A549 (cell line): ENCODE data around the gene PFN3. TPM values are rescaled to one million over a fixed set of nuclear protein-coding genes. Genes with fewer than 3 reads are reported as not detected.

ENCODE experiments used
- ATAC-seq, 2 experiments: fragments of 200-7000 bp in 1 of 2; fragments of >200 bp in 1 of 2; cut with Nextera tagmentation in 1 of 2; cut with Tn5 transposase in 1 of 2; 3 replicates each; pipeline versions ENCODE4 v1.8.0 to v1.9.1; 2018 to 2020; ENCODE audit warnings: mild to moderate bottlenecking in 1 of 2, moderate library complexity in 1 of 2
- CTCF ChIA-PET: fragments of 300-600 bp; sonication (Branson Sonifier 250); formaldehyde crosslinking; extraction: SDS; loops from one replicate; lab custom pipeline; 2021; ENCODE audit warnings: antibody characterized with exemption, inconsistent platforms; lab: Yijun Ruan, JAX
- POLR2A ChIA-PET: fragments of 350-600 bp; formaldehyde crosslinking; extraction: SDS; loops from one replicate; lab custom pipeline; 2021; ENCODE audit warnings: antibody characterized with exemption, inconsistent platforms; lab: Yijun Ruan, JAX
- DNase-seq, 2 experiments: peaks; one replicate each; pipeline versions ENCODE4 v3.0.0 to v3.0.0-alpha.2; 2011 to 2016; ENCODE audit warnings: low read depth in 1 of 2, low spot score in 1 of 2
- FAIRE-seq: peaks from 2 replicates; lab custom pipeline; 2011; peaks lifted over from hg19 to GRCh38; lab: Jason Lieb, UNC
- H3K27ac ChIP-seq, 2 experiments: fragments of >200 bp; sonication (Bioruptor Twin); formaldehyde crosslinking; 3 replicates each; pipeline ENCODE4 v1.5.1; 2016 to 2017
- H3K4me1 ChIP-seq: fragments of >200 bp; sonication (Bioruptor Twin); formaldehyde crosslinking; 3 replicates; pipeline ENCODE4 v1.6.1; 2016
- H3K4me2 ChIP-seq: fragments of >200 bp; sonication (Bioruptor Twin); formaldehyde crosslinking; 3 replicates; pipeline ENCODE4 v1.6.1; 2016
- H3K4me3 ChIP-seq: fragments of >200 bp; sonication (Bioruptor Twin); formaldehyde crosslinking; 3 replicates; pipeline ENCODE4 v1.5.1; 2016
- H3K9me3 ChIP-seq: fragments of >200 bp; sonication (Bioruptor Twin); formaldehyde crosslinking; 3 replicates; pipeline ENCODE4 v1.6.1; 2016
- CBX2 ChIP-seq: fragments of 200-600 bp; sonication (generic); IDR thresholded peaks from 2 replicates; pipeline ENCODE4 v1.6.1; 2016; ENCODE audit warnings: low read depth, mild to moderate bottlenecking, borderline replicate concordance
- CHD2 ChIP-seq: fragments of 150-350 bp; IDR thresholded peaks from 2 replicates; pipeline ENCODE4 v1.6.1; 2014; ENCODE audit warnings: low read length; ENCODE audit not compliant: partially characterized antibody
- E2F6 ChIP-seq: IDR thresholded peaks from 2 replicates; pipeline ENCODE4 v1.6.1; 2012; ENCODE audit warnings: low read depth, borderline replicate concordance
- EHF ChIP-seq: fragments of 250-450 bp; sonication (Bioruptor Pico); IDR thresholded peaks from 2 replicates; pipeline ENCODE4 v1.5.0; 2020; ENCODE audit warnings: mild to moderate bottlenecking
- EHMT2 ChIP-seq: fragments of 200-600 bp; sonication (generic); IDR thresholded peaks from 2 replicates; pipeline ENCODE4 v1.6.1; 2016; ENCODE audit warnings: antibody characterized with exemption, low read depth, mild to moderate bottlenecking, moderate library complexity
- EP300 ChIP-seq, 2 experiments: fragments of >200 bp; sonication (Bioruptor Twin); formaldehyde crosslinking; IDR thresholded peaks; 2 replicates in 1 of 2; 3 replicates in 1 of 2; pipeline ENCODE4 v1.6.1; 2016 to 2017
- ESRRA ChIP-seq: fragments of 150-350 bp; IDR thresholded peaks from 2 replicates; pipeline ENCODE4 v1.6.1; 2014; ENCODE audit warnings: mild to moderate bottlenecking, low read length, borderline replicate concordance
- FOSL2 ChIP-seq, 2 experiments: fragments of 450-650 bp in 1 of 2; fragments of >200 bp in 1 of 2; sonication (Bioruptor Twin) in 1 of 2; formaldehyde crosslinking; IDR thresholded peaks; 2 replicates each; pipeline versions ENCODE4 v1.5.0 to v1.6.1; 2016 to 2020; ENCODE audit warnings: mild to moderate bottlenecking in 1 of 2, moderate library complexity in 1 of 2
- HOXB13 ChIP-seq: fragments of 250-450 bp; sonication (Bioruptor Pico); IDR thresholded peaks from 2 replicates; pipeline ENCODE4 v1.5.0; 2020; ENCODE audit warnings: low read depth, mild to moderate bottlenecking, moderate library complexity
- MAX ChIP-seq: IDR thresholded peaks from 2 replicates; pipeline ENCODE4 v1.6.1; 2012
- MYC ChIP-seq: IDR thresholded peaks from 2 replicates; pipeline ENCODE4 v1.6.1; 2012; ENCODE audit warnings: mild to moderate bottlenecking, inconsistent platforms, low read length, improper control_type of control experiment, borderline replicate concordance
- NR3C1 ChIP-seq: fragments of >200 bp; sonication (Bioruptor Twin); formaldehyde crosslinking; IDR thresholded peaks from 3 replicates; pipeline ENCODE4 v1.6.1; 2017
- PBX3 ChIP-seq: IDR thresholded peaks from 2 replicates; pipeline ENCODE4 v1.6.1; 2012
- POLR2A ChIP-seq: IDR thresholded peaks from 2 replicates; pipeline ENCODE4 v1.6.1; 2012; ENCODE audit warnings: mild to moderate bottlenecking, low read length
- POLR2AphosphoS2 ChIP-seq: conservative IDR thresholded peaks from 2 replicates; pipeline ENCODE4 v1.6.1; 2012; ENCODE audit warnings: low read length, improper control_type of control experiment, inconsistent platforms
- RAD21 ChIP-seq, 2 experiments: fragments of >200 bp in 1 of 2; sonication (Bioruptor Twin) in 1 of 2; formaldehyde crosslinking in 1 of 2; IDR thresholded peaks in 1 of 2; conservative IDR thresholded peaks in 1 of 2; 2 replicates in 1 of 2; 3 replicates in 1 of 2; pipeline ENCODE4 v1.6.1; 2012 to 2018; ENCODE audit warnings: inconsistent platforms in 1 of 2
- RNF2 ChIP-seq: fragments of 200-600 bp; sonication (generic); IDR thresholded peaks from 2 replicates; pipeline ENCODE4 v1.6.1; 2016; ENCODE audit warnings: low read depth, mild to moderate bottlenecking, antibody characterized with exemption, moderate library complexity, borderline replicate concordance
- SMC3 ChIP-seq: fragments of >200 bp; sonication (Bioruptor Twin); formaldehyde crosslinking; IDR thresholded peaks from 3 replicates; pipeline ENCODE4 v1.6.1; 2018; ENCODE audit warnings: inconsistent platforms
- SREBF2 ChIP-seq: fragments of 450-650 bp; IDR thresholded peaks from 2 replicates; pipeline ENCODE4 v1.6.1; 2014; ENCODE audit warnings: mild to moderate bottlenecking, moderate library complexity
- ZNF302 ChIP-seq: fragments of 250-450 bp; sonication (Bioruptor Pico); IDR thresholded peaks from 2 replicates; pipeline ENCODE4 v1.9.0; 2021; ENCODE audit warnings: inconsistent platforms, mild to moderate bottlenecking, moderate library complexity
- WGBS: methylation state at CpG from one replicate; pipeline ENCODE4 v1.1.6; 2017; ENCODE audit errors: missing lambda C conversion rate; 5-methylcytosine and 5-hydroxymethylcytosine counted together
- polyA plus RNA-seq, 4 experiments: library from polyadenylated mRNA; depleted of rRNA in 3 of 4; stranded (reverse); fragments of >200 nt; fragmentation: RNase III in 1 of 4; extraction: RNeasy Plus Mini Kit Qiagen cat#74134 plus additional on column Dnase treatment in 1 of 4; gene quantifications; 2 replicates in 3 of 4; 3 replicates in 1 of 4; pipeline ENCODE4 v1.2.3, GENCODE V29; 2011 to 2017
- TF ChIP-seq, protein P1 (sequence below): fragments of 250-450 bp; sonication (Bioruptor Pico); IDR thresholded peaks from 2 replicates; pipeline ENCODE4 v1.5.0; 2020; ENCODE audit warnings: low read depth, mild to moderate bottlenecking, moderate library complexity
- TF ChIP-seq, protein P2 (sequence below): fragments of >200 bp; sonication (Bioruptor Twin); formaldehyde crosslinking; IDR thresholded peaks from 2 replicates; pipeline ENCODE4 v1.6.1; 2016
- TF ChIP-seq, protein P3 (sequence below): fragments of >200 bp; sonication (Bioruptor Twin); formaldehyde crosslinking; IDR thresholded peaks from 3 replicates; pipeline ENCODE4 v1.5.1; 2016
- TF ChIP-seq, protein P4 (sequence below): fragments of 200-600 bp; sonication (generic); IDR thresholded peaks from 2 replicates; pipeline ENCODE4 v1.6.1; 2016; ENCODE audit warnings: antibody characterized with exemption, mild to moderate bottlenecking, moderate library complexity

Gene PFN3
- polyA plus RNA-seq, 2 of the 4 experiments (the other 2 are of a cell fraction) = not detected

- TF ChIP-seq, protein P1, sequence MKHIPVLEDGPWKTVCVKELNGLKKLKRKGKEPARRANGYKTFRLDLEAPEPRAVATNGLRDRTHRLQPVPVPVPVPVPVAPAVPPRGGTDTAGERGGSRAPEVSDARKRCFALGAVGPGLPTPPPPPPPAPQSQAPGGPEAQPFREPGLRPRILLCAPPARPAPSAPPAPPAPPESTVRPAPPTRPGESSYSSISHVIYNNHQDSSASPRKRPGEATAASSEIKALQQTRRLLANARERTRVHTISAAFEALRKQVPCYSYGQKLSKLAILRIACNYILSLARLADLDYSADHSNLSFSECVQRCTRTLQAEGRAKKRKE (CRISPR knock-in tag) = no peak
- TF ChIP-seq FOSL2 (IDR thresholded peaks at IDR 0.05) (no peak), FOSL2 (CRISPR knock-in tag; IDR thresholded peaks at IDR 0.05) (no peak), EP300 (IDR thresholded peaks at IDR 0.05) (no peak), ESRRA (no peak), SREBF2 (no peak), EHMT2 (no peak)
- TF ChIP-seq, all 56 proteins: peak for 5
Observed at GRCh38 chr5:177363565-177363964, 36.9 kb downstream of the PFN3 start (continued).

DNA sequence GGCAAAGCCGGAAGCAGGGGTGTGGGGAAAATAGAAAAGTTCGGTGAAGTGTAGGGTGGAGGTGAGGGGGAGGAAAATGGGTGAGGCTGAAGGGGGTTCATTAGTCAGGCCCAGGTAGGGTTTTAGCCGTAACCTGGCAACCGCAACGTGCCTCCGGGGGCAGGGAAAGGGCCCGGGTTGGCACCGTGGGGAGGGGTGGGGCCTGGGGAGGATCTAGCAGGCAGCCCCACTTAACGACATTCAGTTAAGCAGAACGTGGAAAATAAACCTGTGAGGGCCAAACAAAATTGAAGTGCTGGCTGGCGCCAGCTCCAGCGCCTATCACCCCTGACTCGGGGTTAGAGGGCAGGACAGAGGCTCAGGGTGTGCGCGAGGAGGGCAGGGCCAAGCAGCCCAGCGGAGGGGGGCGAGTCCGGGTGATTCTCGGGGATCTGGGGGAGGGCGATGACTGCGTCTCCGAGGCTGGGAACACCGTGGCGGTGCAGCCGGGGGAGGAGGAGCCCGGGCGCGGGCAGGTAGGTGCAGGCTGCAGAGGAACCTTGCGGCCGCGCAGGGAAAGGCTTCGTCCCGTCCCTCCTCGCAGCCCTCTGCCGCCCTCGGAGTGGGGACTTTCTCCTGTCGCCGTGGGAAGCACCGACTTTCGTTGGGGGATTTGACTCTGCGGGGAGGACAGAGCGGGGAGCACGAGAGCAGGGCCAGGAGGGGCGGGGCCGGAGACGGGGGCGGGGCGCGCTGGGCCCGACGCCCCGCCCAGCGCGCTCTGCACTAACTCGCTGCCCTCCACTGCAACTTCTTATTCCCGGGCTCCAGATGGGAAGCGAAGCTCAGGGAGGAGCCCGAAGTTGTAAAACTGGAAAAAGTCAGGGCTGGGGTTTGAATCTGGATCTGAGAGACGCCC, 37.6 kb downstream of the PFN3 start:
- Histone ChIP-seq H3K4me3 (peak overlapping the region; percentile 54), H3K4me1 (peaks cover 3% of the 10 kb centered on the region; the same call in 1 of the 3 replicates), H3K27ac (peak overlapping the region; percentile 54 to 83; a peak in 5 of 6 replicates), H3K9me3 (no peaks in the 10 kb centered on the region), H3K4me2 (peak overlapping the region; percentile 82)
- POLR2A ChIA-PET = interaction anchor here (2.1 to 2.4 kb wide), 2 partner anchors 11 kb away, joined by 6 to 8 read pairs; partner anchors contain the start of gene LMAN2
- no peak for TF ChIP-seq ESRRA
- 0 out of 2 replicates have a peak, but pooled peaks have one; percentile 25 for TF ChIP-seq E2F6
- no peak for TF ChIP-seq MYC
- no peak for TF ChIP-seq POLR2AphosphoS2
- no peak for TF ChIP-seq CHD2
- TF ChIP-seq HOXB13 (CRISPR knock-in tag) = no peak
- TF ChIP-seq ZNF302 (CRISPR knock-in tag) = no peak
- TF ChIP-seq RNF2 = no peak
- no peak for TF ChIP-seq POLR2A
- TF ChIP-seq, protein P2, sequence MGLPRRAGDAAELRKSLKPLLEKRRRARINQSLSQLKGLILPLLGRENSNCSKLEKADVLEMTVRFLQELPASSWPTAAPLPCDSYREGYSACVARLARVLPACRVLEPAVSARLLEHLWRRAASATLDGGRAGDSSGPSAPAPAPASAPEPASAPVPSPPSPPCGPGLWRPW = no peak
- peak; percentile 3; the same call in 1 of the 2 replicates for TF ChIP-seq MAX
- TF ChIP-seq PBX3 = no peak
- 25% methylated on average over 26 of the region's 59 CpGs for WGBS
- no peak for FAIRE-seq
- DNase-seq = peak; percentile 47 to 79
- CTCF ChIA-PET = interaction anchor here (0.7 to 33.9 kb wide), 10 partner anchors 7 to 249 kb away, joined by 3 to 1107 read pairs (median 6); partner anchors contain the start of genes F12, LMAN2, PFN3 and SLC34A1
- peak; percentile 76 to 87 for ATAC-seq

DNA sequence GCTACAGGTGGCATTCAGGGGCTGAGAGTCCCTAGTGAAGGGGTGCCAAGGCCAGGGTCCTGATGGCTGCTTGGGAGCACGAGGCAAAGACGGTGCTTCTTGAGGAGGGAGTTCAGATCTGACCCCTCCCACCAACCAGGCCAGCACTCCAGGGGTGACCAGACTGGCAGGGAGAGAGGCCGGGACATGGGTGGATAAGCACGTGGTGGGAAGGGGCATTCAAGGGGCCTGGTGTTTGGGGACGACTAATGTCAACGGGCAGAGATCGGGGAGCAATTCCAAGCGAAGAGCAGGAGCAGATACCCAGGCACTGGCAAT, 38.2 kb downstream of the PFN3 start:
- Histone ChIP-seq H3K4me2 (peak overlapping the region; percentile 82; the same call in 2 of the 3 replicates), H3K9me3 (no peaks in the 10 kb centered on the region), H3K4me3 (no peak overlapping the region), H3K4me1 (peaks cover 3% of the 10 kb centered on the region; the same call in 1 of the 3 replicates), H3K27ac (no peak overlapping the region; a peak in 1 of 6 replicates)
- WGBS = 82% methylated on average over 8 of the region's 8 CpGs
- ATAC-seq = no peak
- FAIRE-seq = no peak
- TF ChIP-seq CBX2 (no peak), RAD21 (conservative IDR thresholded peaks at IDR 0.05 in 1 of 2, IDR thresholded peaks at IDR 0.05 in 1 of 2) (no peak), EHF (CRISPR knock-in tag) (no peak), SMC3 (no peak), NR3C1 (no peak), POLR2AphosphoS2 (no peak)
- TF ChIP-seq, protein P3, sequence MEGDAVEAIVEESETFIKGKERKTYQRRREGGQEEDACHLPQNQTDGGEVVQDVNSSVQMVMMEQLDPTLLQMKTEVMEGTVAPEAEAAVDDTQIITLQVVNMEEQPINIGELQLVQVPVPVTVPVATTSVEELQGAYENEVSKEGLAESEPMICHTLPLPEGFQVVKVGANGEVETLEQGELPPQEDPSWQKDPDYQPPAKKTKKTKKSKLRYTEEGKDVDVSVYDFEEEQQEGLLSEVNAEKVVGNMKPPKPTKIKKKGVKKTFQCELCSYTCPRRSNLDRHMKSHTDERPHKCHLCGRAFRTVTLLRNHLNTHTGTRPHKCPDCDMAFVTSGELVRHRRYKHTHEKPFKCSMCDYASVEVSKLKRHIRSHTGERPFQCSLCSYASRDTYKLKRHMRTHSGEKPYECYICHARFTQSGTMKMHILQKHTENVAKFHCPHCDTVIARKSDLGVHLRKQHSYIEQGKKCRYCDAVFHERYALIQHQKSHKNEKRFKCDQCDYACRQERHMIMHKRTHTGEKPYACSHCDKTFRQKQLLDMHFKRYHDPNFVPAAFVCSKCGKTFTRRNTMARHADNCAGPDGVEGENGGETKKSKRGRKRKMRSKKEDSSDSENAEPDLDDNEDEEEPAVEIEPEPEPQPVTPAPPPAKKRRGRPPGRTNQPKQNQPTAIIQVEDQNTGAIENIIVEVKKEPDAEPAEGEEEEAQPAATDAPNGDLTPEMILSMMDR = no peak
- TF ChIP-seq, protein P4, sequence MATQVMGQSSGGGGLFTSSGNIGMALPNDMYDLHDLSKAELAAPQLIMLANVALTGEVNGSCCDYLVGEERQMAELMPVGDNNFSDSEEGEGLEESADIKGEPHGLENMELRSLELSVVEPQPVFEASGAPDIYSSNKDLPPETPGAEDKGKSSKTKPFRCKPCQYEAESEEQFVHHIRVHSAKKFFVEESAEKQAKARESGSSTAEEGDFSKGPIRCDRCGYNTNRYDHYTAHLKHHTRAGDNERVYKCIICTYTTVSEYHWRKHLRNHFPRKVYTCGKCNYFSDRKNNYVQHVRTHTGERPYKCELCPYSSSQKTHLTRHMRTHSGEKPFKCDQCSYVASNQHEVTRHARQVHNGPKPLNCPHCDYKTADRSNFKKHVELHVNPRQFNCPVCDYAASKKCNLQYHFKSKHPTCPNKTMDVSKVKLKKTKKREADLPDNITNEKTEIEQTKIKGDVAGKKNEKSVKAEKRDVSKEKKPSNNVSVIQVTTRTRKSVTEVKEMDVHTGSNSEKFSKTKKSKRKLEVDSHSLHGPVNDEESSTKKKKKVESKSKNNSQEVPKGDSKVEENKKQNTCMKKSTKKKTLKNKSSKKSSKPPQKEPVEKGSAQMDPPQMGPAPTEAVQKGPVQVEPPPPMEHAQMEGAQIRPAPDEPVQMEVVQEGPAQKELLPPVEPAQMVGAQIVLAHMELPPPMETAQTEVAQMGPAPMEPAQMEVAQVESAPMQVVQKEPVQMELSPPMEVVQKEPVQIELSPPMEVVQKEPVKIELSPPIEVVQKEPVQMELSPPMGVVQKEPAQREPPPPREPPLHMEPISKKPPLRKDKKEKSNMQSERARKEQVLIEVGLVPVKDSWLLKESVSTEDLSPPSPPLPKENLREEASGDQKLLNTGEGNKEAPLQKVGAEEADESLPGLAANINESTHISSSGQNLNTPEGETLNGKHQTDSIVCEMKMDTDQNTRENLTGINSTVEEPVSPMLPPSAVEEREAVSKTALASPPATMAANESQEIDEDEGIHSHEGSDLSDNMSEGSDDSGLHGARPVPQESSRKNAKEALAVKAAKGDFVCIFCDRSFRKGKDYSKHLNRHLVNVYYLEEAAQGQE = no peak
- POLR2A ChIA-PET = interaction anchor here (0.6 to 2.1 kb wide), 2 partner anchors 11 to 64 kb away, joined by 4 to 6 read pairs; partner anchors contain the start of gene LMAN2
- CTCF ChIA-PET = interaction anchor here (0.7 to 4.8 kb wide), 7 partner anchors 8 to 249 kb away, joined by 3 to 30 read pairs (median 5); partner anchors contain the start of gene LMAN2
- no peak for DNase-seq
